Measurements from ENCODE around the gene ATG2B. TPM values are rescaled to one million over a fixed set of nuclear protein-coding genes. Genes with fewer than 3 reads are reported as not detected.

Gene ATG2B
- polyA plus RNA-seq, 2 of the 4 experiments (the other 2 are of a cell fraction): 7.1 to 17.0 TPM

DNA sequence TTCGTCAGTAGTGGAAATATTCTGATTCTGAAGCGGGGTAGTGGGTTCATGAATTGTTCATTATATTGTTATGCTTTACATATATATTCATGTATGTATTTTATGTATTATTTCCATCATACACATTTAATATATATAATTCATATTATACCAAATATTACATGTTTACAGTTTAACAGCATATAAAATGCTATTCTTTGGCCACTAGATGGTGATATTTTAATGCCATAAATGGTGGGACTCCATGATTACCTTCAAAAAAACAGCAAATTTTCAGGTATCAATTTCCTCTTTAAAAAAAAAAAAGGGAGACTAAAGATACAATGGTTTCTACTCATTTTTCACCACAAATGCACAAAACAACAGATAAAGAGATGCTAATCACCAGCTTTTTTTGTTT, 66.1 kb downstream of the ATG2B start:
- peak; percentile 67 to 74 for TF ChIP-seq RAD21 (conservative IDR thresholded peaks at IDR 0.05 in 1 of 2, IDR thresholded peaks at IDR 0.05 in 1 of 2)
- TF ChIP-seq ZNF302 (CRISPR knock-in tag; IDR thresholded peaks at IDR 0.05): no peak
- TF ChIP-seq, protein P1, sequence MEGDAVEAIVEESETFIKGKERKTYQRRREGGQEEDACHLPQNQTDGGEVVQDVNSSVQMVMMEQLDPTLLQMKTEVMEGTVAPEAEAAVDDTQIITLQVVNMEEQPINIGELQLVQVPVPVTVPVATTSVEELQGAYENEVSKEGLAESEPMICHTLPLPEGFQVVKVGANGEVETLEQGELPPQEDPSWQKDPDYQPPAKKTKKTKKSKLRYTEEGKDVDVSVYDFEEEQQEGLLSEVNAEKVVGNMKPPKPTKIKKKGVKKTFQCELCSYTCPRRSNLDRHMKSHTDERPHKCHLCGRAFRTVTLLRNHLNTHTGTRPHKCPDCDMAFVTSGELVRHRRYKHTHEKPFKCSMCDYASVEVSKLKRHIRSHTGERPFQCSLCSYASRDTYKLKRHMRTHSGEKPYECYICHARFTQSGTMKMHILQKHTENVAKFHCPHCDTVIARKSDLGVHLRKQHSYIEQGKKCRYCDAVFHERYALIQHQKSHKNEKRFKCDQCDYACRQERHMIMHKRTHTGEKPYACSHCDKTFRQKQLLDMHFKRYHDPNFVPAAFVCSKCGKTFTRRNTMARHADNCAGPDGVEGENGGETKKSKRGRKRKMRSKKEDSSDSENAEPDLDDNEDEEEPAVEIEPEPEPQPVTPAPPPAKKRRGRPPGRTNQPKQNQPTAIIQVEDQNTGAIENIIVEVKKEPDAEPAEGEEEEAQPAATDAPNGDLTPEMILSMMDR (IDR thresholded peaks at IDR 0.05): peak; percentile 63; the same call in 2 of the 3 replicates
- TF ChIP-seq SMC3 (IDR thresholded peaks at IDR 0.05): peak; percentile 74
- ChIA-PET POLR2A (no interaction called here), CTCF (interaction anchor here (0.6 to 6.1 kb wide), 25 partner anchors 10 to 304 kb away, joined by 3 to 28 read pairs (median 3); partner anchors contain the start of genes ATG2B and GSKIP)
- Histone ChIP-seq H3K4me1 (0 out of 3 replicates have a peak, but pooled peaks cover 3% of the 10 kb centered on the region), H3K27ac (no peak overlapping the region), H3K9me3 (no peaks in the 10 kb centered on the region), H3K4me3 (no peak overlapping the region), H3K4me2 (no peak overlapping the region)
- DNase-seq (ENCODE audit: low read depth in 1 of 2, low spot score in 1 of 2): peak in 1 of 2 experiments; percentile 37
- FAIRE-seq: no peak
- peak in 1 of 2 experiments; percentile 71; a peak in 3 of 6 replicates for ATAC-seq
- 48% methylated on average over 2 of the region's 2 CpGs for WGBS (ENCODE audit: missing lambda C conversion rate)

DNA sequence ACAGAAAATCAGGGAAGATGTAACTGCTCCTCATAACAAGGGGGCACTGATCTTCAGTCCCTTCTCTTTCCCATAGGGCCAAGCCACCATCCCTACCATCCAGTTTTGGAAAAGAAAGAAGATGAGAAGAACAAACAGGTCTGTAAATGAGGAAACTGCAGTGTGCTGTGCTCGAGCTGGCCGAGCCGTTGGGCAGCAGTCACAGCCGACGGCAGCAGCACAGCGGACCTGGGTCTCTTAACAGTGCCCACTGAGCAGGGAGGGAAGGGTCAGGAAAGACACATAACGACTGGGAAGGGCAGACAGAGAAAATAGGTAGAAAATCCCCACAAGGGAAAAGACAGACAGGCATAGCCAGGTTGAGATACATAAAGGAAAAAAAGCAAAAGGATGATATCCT, 68.9 kb downstream of the ATG2B start:
- no peak overlapping the region for H3K4me2 ChIP-seq
- ChIA-PET POLR2A (no interaction called here), CTCF (interaction anchor here (1.0 to 6.1 kb wide), 4 partner anchors 7 to 196 kb away, joined by 4 to 28 read pairs (median 15); no protein-coding TSS in a partner anchor)
- FAIRE-seq: no peak
- no peak for DNase-seq (ENCODE audit: low read depth in 1 of 2, low spot score in 1 of 2)
- 81% methylated on average over 7 of the region's 7 CpGs for WGBS (ENCODE audit: missing lambda C conversion rate)
- ATAC-seq: no peak
- TF ChIP-seq, protein P2, sequence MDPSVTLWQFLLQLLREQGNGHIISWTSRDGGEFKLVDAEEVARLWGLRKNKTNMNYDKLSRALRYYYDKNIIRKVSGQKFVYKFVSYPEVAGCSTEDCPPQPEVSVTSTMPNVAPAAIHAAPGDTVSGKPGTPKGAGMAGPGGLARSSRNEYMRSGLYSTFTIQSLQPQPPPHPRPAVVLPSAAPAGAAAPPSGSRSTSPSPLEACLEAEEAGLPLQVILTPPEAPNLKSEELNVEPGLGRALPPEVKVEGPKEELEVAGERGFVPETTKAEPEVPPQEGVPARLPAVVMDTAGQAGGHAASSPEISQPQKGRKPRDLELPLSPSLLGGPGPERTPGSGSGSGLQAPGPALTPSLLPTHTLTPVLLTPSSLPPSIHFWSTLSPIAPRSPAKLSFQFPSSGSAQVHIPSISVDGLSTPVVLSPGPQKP (IDR thresholded peaks at IDR 0.05; ENCODE audit: low read depth, low read length): no peak
- 0 out of 3 replicates have a peak, but pooled peaks cover 3% of the 10 kb centered on the region for H3K4me1 ChIP-seq
- H3K4me3 ChIP-seq: no peak overlapping the region
- H3K9me3 ChIP-seq: no peaks in the 10 kb centered on the region
- H3K27ac ChIP-seq: no peak overlapping the region

DNA sequence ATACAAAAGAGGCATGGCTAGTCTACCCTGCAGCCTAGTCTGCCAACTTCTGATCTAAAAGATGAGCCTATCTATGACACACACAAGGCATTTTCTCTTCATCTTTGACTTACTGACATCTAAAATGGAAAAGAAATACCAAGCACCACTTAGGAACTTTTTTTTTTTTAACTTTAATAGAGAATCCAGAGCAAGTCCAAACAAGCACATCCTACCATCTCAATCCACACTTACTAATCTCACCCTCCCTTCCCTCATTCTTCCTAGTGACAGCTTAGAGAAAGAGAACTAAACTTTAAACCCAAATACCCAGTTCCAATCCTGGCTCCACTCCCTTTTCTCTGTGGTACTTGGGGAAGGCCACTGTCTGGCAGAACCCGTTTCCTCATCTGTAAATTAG, 75.3 kb downstream of the ATG2B start:
- TF ChIP-seq EHMT2 (IDR thresholded peaks at IDR 0.05; ENCODE audit: low read depth) (no peak), CBX8 (IDR thresholded peaks at IDR 0.05) (no peak), TP53 (CRISPR knock-in tag; IDR thresholded peaks at IDR 0.05) (no peak), PHF8 (IDR thresholded peaks at IDR 0.05; ENCODE audit: borderline replicate concordance, low read depth) (no peak), ESRRA (IDR thresholded peaks at IDR 0.05; ENCODE audit: borderline replicate concordance, low read length) (no peak), CEBPB (IDR thresholded peaks at IDR 0.05) (no peak), SMC3 (IDR thresholded peaks at IDR 0.05) (no peak), JUNB (IDR thresholded peaks at IDR 0.05) (no peak), POLR2A (IDR thresholded peaks at IDR 0.05; ENCODE audit: low read length) (no peak), NPAS2 (CRISPR knock-in tag; IDR thresholded peaks at IDR 0.05; ENCODE audit: borderline replicate concordance) (no peak), JUN (IDR thresholded peaks at IDR 0.05) (no peak)
- TF ChIP-seq, protein P3, sequence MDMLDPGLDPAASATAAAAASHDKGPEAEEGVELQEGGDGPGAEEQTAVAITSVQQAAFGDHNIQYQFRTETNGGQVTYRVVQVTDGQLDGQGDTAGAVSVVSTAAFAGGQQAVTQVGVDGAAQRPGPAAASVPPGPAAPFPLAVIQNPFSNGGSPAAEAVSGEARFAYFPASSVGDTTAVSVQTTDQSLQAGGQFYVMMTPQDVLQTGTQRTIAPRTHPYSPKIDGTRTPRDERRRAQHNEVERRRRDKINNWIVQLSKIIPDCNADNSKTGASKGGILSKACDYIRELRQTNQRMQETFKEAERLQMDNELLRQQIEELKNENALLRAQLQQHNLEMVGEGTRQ (IDR thresholded peaks at IDR 0.05): no peak
- TF ChIP-seq, protein P4, sequence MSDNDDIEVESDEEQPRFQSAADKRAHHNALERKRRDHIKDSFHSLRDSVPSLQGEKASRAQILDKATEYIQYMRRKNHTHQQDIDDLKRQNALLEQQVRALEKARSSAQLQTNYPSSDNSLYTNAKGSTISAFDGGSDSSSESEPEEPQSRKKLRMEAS (IDR thresholded peaks at IDR 0.05): no peak
- TF ChIP-seq, protein P5, sequence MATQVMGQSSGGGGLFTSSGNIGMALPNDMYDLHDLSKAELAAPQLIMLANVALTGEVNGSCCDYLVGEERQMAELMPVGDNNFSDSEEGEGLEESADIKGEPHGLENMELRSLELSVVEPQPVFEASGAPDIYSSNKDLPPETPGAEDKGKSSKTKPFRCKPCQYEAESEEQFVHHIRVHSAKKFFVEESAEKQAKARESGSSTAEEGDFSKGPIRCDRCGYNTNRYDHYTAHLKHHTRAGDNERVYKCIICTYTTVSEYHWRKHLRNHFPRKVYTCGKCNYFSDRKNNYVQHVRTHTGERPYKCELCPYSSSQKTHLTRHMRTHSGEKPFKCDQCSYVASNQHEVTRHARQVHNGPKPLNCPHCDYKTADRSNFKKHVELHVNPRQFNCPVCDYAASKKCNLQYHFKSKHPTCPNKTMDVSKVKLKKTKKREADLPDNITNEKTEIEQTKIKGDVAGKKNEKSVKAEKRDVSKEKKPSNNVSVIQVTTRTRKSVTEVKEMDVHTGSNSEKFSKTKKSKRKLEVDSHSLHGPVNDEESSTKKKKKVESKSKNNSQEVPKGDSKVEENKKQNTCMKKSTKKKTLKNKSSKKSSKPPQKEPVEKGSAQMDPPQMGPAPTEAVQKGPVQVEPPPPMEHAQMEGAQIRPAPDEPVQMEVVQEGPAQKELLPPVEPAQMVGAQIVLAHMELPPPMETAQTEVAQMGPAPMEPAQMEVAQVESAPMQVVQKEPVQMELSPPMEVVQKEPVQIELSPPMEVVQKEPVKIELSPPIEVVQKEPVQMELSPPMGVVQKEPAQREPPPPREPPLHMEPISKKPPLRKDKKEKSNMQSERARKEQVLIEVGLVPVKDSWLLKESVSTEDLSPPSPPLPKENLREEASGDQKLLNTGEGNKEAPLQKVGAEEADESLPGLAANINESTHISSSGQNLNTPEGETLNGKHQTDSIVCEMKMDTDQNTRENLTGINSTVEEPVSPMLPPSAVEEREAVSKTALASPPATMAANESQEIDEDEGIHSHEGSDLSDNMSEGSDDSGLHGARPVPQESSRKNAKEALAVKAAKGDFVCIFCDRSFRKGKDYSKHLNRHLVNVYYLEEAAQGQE (IDR thresholded peaks at IDR 0.05): no peak
- TF ChIP-seq, protein P6, sequence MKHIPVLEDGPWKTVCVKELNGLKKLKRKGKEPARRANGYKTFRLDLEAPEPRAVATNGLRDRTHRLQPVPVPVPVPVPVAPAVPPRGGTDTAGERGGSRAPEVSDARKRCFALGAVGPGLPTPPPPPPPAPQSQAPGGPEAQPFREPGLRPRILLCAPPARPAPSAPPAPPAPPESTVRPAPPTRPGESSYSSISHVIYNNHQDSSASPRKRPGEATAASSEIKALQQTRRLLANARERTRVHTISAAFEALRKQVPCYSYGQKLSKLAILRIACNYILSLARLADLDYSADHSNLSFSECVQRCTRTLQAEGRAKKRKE (CRISPR knock-in tag; IDR thresholded peaks at IDR 0.05; ENCODE audit: low read depth): no peak
- TF ChIP-seq, protein P7, sequence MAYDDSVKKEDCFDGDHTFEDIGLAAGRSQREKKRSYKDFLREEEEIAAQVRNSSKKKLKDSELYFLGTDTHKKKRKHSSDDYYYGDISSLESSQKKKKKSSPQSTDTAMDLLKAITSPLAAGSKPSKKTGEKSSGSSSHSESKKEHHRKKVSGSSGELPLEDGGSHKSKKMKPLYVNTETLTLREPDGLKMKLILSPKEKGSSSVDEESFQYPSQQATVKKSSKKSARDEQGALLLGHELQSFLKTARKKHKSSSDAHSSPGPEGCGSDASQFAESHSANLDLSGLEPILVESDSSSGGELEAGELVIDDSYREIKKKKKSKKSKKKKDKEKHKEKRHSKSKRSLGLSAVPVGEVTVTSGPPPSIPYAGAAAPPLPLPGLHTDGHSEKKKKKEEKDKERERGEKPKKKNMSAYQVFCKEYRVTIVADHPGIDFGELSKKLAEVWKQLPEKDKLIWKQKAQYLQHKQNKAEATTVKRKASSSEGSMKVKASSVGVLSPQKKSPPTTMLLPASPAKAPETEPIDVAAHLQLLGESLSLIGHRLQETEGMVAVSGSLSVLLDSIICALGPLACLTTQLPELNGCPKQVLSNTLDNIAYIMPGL (CRISPR knock-in tag; IDR thresholded peaks at IDR 0.05; ENCODE audit: borderline replicate concordance): no peak
- Histone ChIP-seq H3K9me3 (no peaks in the 10 kb centered on the region), H3K4me3 (no peak overlapping the region), H3K4me2 (no peak overlapping the region), H3K4me1 (no peaks in the 10 kb centered on the region), H3K27ac (no peak overlapping the region)
- ChIA-PET POLR2A (no interaction called here), CTCF (interaction anchor here (1.0 to 18.7 kb wide), 4 partner anchors 9 to 186 kb away, joined by 4 to 486 read pairs (median 16); no protein-coding TSS in a partner anchor)
- WGBS (ENCODE audit: missing lambda C conversion rate): 94% methylated on average over 1 of the region's 1 CpG
- DNase-seq (ENCODE audit: low read depth in 1 of 2, low spot score in 1 of 2) (no peak), FAIRE-seq (no peak), ATAC-seq (no peak)
